ENCODE measurements around the gene VWCE. TPM values are rescaled to one million over a fixed set of nuclear protein-coding genes. Genes with fewer than 3 reads are reported as not detected.

The VWCE gene
- total RNA-seq, 1 experiment from 2014 or later: 0.41 TPM

DNA sequence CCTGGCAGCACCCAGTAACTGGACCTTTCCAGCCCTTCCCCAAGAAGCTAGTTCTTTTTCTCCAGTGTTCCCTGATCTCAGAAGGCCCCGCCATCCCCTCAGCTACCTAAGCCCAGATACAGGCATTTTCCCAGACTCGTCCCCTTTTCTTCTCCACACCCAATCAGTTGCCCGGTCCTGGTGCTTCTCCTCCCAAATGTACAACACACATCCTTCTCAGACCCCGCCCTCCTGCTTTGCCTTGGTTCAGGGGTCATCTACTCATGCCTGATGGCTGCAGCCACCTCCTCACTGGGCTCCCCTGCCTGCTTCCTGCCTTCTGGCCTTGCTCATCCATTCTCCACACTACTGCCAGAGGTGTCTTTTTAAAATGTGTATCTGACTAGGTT, 44.4 kb upstream of the VWCE start:
- TF ChIP-seq CTCF (conservative IDR thresholded peaks at IDR 0.05) (no peak), EZH2 (IDR thresholded peaks at IDR 0.05; ENCODE audit: low read depth) (no peak)
- H3K4me3 ChIP-seq: no peak overlapping the region
- H3K27ac ChIP-seq: no peak overlapping the region
- CTCF ChIA-PET: no interaction called here
- BruUV-seq (replicated peaks): no TSS peak
- no peak overlapping the region for H2AFZ ChIP-seq
- peaks cover 8% of the 10 kb centered on the region for H3K4me1 ChIP-seq (replicated peaks; ENCODE audit: insufficient read depth)
- no peaks in the 10 kb centered on the region for H3K27me3 ChIP-seq (ENCODE audit: insufficient read depth, low read depth)
- H4K20me1 ChIP-seq (ENCODE audit: insufficient read depth): no peaks in the 10 kb centered on the region
- peaks cover 15% of the 10 kb centered on the region for H3F3A ChIP-seq (ENCODE audit: insufficient read depth, low read depth)
- H3K4me2 ChIP-seq: no peak overlapping the region
- intact Hi-C loops (cut with micrococcal nuclease; ENCODE audit: unreplicated experiment): loop anchor here (10.0 kb wide), 2 partner anchors 85 to 175 kb away; no protein-coding TSS in a partner anchor
- no peaks in the 10 kb centered on the region for H3K9me3 ChIP-seq (ENCODE audit: insufficient read depth, low read depth)
- H3K9me2 ChIP-seq (ENCODE audit: insufficient read depth): no peaks in the 10 kb centered on the region
- DNase-seq: no peak
- H3K36me3 ChIP-seq (ENCODE audit: low read depth): no peaks in the 10 kb centered on the region
- POLR2A ChIA-PET (ENCODE audit: unreplicated experiment): no interaction called here
- no peaks in the 10 kb centered on the region for H3K79me2 ChIP-seq (ENCODE audit: low read depth)

DNA sequence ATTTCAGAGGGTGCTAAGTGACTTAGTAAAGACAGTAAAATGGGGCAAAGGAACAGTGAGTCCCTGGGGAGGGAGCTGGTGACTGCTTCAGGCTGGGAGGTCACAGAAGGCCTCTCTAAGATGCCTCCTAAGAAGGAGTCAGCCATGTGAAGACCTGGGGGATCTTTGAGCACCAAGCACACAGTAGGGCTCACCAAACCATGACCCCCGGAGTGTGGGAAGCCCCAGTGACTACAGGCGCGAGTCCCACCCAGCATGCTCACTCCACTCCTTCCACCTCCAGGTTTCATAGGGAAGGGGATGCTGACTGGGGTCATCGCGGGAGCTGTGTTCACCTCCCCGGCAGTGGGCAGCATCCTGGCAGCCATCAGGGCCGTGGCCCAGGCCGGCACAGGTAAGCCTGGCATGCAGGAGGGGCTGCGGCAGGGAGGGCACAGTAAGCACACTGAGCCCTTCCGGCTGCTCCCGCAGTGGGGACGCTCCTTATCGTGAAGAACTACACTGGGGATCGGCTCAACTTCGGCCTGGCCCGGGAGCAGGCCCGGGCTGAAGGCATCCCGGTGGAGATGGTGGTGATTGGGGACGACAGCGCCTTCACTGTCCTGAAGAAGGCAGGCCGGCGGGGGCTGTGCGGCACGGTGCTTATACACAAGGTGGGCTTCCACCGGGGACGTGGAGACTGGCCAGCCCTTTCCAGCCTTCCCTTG, 43.8 kb upstream of the VWCE start:
- peaks cover 13% of the 10 kb centered on the region for H3K4me1 ChIP-seq (replicated peaks; ENCODE audit: insufficient read depth)
- intact Hi-C loops (cut with micrococcal nuclease; ENCODE audit: unreplicated experiment): loop anchor here (10.0 kb wide), 2 partner anchors 84 to 176 kb away; no protein-coding TSS in a partner anchor
- H3K9me3 ChIP-seq (ENCODE audit: insufficient read depth, low read depth): no peaks in the 10 kb centered on the region
- H3K9me2 ChIP-seq (ENCODE audit: insufficient read depth): no peaks in the 10 kb centered on the region
- ChIA-PET POLR2A (ENCODE audit: unreplicated experiment) (no interaction called here), CTCF (no interaction called here)
- H3K4me2 ChIP-seq: no peak overlapping the region
- no peak overlapping the region for H3K27ac ChIP-seq
- no peak for DNase-seq
- H3F3A ChIP-seq (ENCODE audit: insufficient read depth, low read depth): peaks cover 19% of the 10 kb centered on the region
- H4K20me1 ChIP-seq (ENCODE audit: insufficient read depth): no peaks in the 10 kb centered on the region
- no peaks in the 10 kb centered on the region for H3K36me3 ChIP-seq (ENCODE audit: low read depth)
- TF ChIP-seq EZH2 (IDR thresholded peaks at IDR 0.05; ENCODE audit: low read depth) (no peak), CTCF (conservative IDR thresholded peaks at IDR 0.05) (no peak)
- no peaks in the 10 kb centered on the region for H3K27me3 ChIP-seq (ENCODE audit: insufficient read depth, low read depth)
- H3K4me3 ChIP-seq: no peak overlapping the region
- peaks cover 2% of the 10 kb centered on the region for H3K79me2 ChIP-seq (ENCODE audit: low read depth)
- no peak overlapping the region for H2AFZ ChIP-seq
- BruUV-seq (replicated peaks): no TSS peak

GRCh38 chr11:61337706-61338470, 42.8 kb upstream of the VWCE start:
- H3K9me2 ChIP-seq (ENCODE audit: insufficient read depth): no peaks in the 10 kb centered on the region
- BruUV-seq (replicated peaks): no TSS peak
- H3K36me3 ChIP-seq (ENCODE audit: low read depth): no peaks in the 10 kb centered on the region
- H3K27ac ChIP-seq: no peak overlapping the region
- peaks cover 26% of the 10 kb centered on the region for H3F3A ChIP-seq (ENCODE audit: insufficient read depth, low read depth)
- H4K20me1 ChIP-seq (ENCODE audit: insufficient read depth): no peaks in the 10 kb centered on the region
- TF ChIP-seq CTCF (conservative IDR thresholded peaks at IDR 0.05) (no peak), EZH2 (IDR thresholded peaks at IDR 0.05; ENCODE audit: low read depth) (no peak)
- DNase-seq: no peak
- no peak overlapping the region for H3K4me2 ChIP-seq
- H3K27me3 ChIP-seq (ENCODE audit: insufficient read depth, low read depth): no peaks in the 10 kb centered on the region
- intact Hi-C loops (cut with micrococcal nuclease; ENCODE audit: unreplicated experiment): loop anchor here (10.0 kb wide), 2 partner anchors 83 to 177 kb away; no protein-coding TSS in a partner anchor
- no peaks in the 10 kb centered on the region for H3K9me3 ChIP-seq (ENCODE audit: insufficient read depth, low read depth)
- ChIA-PET CTCF (interaction anchor here (0.6 to 2.3 kb wide), 2 partner anchors 24 to 1878 kb away, joined by 5 to 31 read pairs; partner anchors contain the start of genes CYB561A3 and TMEM138), POLR2A (ENCODE audit: unreplicated experiment) (interaction anchor here (0.6 kb wide), 2 partner anchors 22 to 35 kb away, joined by 4 to 8 read pairs; no protein-coding TSS in a partner anchor)
- H2AFZ ChIP-seq: no peak overlapping the region
- H3K4me3 ChIP-seq: no peak overlapping the region
- H3K79me2 ChIP-seq (ENCODE audit: low read depth): peaks cover 8% of the 10 kb centered on the region
- peaks cover 17% of the 10 kb centered on the region for H3K4me1 ChIP-seq (replicated peaks; ENCODE audit: insufficient read depth)

Measured in PC-9 (cell line).